Medulla oblongata (tissue), 1 donor: ENCODE data around the gene TMPRSS6.

Source experiments
- DNase-seq: peaks from one replicate; pipeline ENCODE4 v3.0.0-alpha.2; 2015; ENCODE audit errors: extremely low spot score

Gene TMPRSS6

GRCh38 chr22:37140686-37141323 lies 31.3 kb upstream of the TMPRSS6 start:
- no peak for DNase-seq

GRCh38 chr22:37139762-37140161 lies 30.2 kb upstream of the TMPRSS6 start:
- no peak for DNase-seq

- DNase-seq = no peak
Observed at GRCh38 chr22:37138849-37139561, 29.5 kb upstream of the TMPRSS6 start.

- no peak for DNase-seq
Observed at GRCh38 chr22:37137903-37138665, 28.6 kb upstream of the TMPRSS6 start.

GRCh38 chr22:37137131-37137530 lies 27.6 kb upstream of the TMPRSS6 start:
- DNase-seq = no peak

GRCh38 chr22:37135023-37135422 lies 25.5 kb upstream of the TMPRSS6 start:
- DNase-seq = no peak

- no peak for DNase-seq
Observed at GRCh38 chr22:37133304-37134018, 23.9 kb upstream of the TMPRSS6 start.

GRCh38 chr22:37132773-37133172 lies 23.3 kb upstream of the TMPRSS6 start:
- DNase-seq = no peak

GRCh38 chr22:37129866-37130441 lies 20.4 kb upstream of the TMPRSS6 start:
- DNase-seq = no peak

- no peak for DNase-seq
Observed at GRCh38 chr22:37128555-37129281, 19.2 kb upstream of the TMPRSS6 start.

GRCh38 chr22:37127350-37127878 lies 17.9 kb upstream of the TMPRSS6 start:
- no peak for DNase-seq

GRCh38 chr22:37126882-37127281 lies 17.4 kb upstream of the TMPRSS6 start:
- no peak for DNase-seq

GRCh38 chr22:37126383-37126782 lies 16.9 kb upstream of the TMPRSS6 start:
- no peak for DNase-seq

GRCh38 chr22:37123649-37124048 lies 14.1 kb upstream of the TMPRSS6 start:
- DNase-seq = no peak

- no peak for DNase-seq
Observed at GRCh38 chr22:37122598-37123180, 13.2 kb upstream of the TMPRSS6 start.

- no peak for DNase-seq
Observed at GRCh38 chr22:37121887-37122591, 12.5 kb upstream of the TMPRSS6 start.

- no peak for DNase-seq
Observed at GRCh38 chr22:37120569-37121340, 11.2 kb upstream of the TMPRSS6 start.

GRCh38 chr22:37119872-37120271 lies 10.4 kb upstream of the TMPRSS6 start:
- no peak for DNase-seq

- DNase-seq = no peak
Observed at GRCh38 chr22:37118083-37118482, 8.6 kb upstream of the TMPRSS6 start.
